NCI-H1417 treated with DMSO at 0.1 percent for 48 hours (cell line): Measurements from ENCODE around the gene GPR31.

Experiments used
- DNase-seq: peaks from one replicate; lab custom pipeline; 2025; lab: John Stamatoyannopoulos, UW

Gene GPR31

GRCh38 chr6:167118839-167119238 lies 38.9 kb downstream of the GPR31 start:
- no peak for DNase-seq

- DNase-seq, result no peak
These were observed 39.8 kb downstream of the GPR31 start for GRCh38 chr6:167118006-167118405.

- no peak for DNase-seq
These were observed 40.9 kb downstream of the GPR31 start for GRCh38 chr6:167116838-167117228.

DNA sequence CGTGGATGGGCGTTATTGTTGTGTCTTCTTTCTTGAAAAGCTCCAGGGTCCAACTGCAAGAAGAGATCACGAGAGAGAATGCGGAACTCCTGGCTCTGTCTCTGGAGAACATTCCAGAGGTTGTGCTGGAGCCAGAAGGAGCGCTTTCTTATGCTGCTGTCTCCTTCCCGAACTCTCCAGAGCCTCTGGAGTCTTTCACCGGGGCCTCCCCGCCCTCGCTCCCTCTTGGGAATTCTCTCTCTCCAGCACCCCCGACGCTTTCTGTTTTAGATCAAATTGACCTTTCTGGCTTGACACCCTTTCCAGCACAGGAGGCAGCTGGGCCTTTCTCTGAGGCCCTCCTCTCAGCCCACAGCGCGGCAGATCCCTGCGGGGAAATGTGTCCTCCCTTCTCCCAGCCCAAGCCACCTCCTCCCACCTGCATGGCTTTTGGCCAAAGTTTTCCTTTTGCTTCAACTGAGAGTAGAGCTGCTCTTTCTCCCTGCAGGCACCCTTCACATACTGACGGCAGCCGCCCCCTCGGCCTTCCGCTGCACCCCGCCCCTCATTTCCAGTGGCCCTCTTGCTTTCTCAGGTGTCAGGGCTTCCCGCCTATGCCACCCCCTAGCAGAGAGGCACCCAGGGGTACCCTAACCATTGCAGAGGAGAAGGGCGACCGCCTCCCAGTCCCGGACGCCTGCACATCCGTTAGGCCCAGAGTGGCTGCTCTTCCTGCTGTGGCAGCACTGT lies 41.5 kb downstream of the GPR31 start:
- DNase-seq, result no peak

DNA sequence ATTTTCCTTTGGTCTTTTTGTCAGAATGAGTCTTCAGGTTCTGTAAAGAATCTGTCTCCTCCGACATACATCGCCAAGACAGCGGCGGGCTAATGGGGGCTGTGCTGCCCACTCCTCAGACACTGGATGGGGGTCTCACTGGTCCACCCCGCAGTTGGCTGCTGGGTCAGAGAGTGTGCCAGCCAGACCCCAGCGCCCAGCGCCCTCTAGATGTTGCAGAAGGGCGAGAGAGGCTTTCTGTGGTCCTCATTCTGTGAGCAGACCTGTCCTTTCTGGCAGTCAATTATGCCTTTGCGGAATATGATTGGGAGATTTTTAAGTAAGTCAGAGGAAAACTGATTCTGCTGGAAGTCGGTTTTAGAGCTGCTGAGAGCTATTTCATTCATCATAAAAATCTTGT lies 42.7 kb downstream of the GPR31 start:
- DNase-seq, result no peak

DNA sequence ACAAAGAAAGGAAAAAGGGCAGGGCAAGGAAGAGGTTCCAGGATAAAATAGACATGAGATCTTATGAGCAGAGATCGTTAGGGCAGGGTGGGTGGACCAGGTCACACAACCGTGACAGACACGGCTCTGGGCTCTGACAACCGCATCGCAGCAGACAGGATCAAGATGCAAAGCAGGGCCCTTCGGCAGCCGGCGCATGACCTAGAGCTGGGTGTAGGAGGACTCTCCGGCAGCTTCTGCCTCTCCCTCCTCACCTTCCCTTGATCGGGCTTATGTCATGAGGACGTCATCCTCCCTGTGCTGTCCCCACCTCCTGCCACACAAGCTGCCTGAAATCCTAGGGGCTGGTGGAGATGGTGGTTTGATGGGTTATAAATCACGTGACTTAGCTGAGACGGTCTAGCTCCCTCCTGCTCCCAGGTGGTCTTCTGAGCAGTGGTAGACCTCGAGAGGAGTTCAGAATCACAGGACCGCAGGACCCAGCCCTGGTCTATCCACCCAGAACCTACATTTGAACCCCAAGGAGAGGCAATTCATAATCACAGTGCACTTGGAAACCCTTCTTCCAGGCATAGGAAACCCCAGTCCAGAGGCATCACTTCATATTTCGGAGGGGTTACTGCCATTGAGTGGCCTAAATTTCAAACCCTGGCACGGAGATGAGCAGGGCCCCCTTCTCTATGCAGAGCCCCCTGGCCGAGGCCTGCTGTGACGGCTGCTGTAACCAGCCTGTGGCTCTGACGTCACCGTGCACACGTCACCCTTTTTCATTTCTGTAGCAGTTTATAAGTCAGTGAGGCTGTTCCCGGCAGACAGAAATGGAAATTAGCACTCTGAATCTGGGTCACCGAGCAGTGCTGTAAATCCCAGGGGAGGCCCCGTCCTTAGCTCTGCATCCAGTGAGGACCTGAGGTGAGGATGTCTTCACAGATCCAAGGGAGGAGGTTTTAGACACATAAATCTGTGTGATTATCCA lies 43.6 kb downstream of the GPR31 start:
- no peak for DNase-seq

- DNase-seq, result no peak
These were observed 44.6 kb downstream of the GPR31 start for GRCh38 chr6:167113047-167113754.

DNA sequence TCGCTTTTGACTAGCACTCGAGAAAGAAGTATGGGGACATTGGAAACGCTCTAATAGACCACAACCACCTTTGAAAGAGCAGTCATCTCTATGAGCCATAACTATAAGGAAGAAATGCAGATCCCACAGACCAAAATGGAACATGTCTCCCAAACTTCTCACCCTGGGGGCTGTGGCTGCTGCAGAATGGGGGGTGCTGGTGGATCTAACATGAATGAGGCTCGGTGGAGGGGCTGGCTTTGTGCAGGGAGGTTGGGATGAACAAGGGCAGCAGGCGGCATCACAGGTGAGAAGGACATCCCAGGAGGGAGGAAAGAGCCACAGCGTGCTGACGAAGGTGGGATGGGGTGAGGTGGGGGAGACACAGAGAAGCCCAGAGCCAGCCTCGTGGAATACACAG lies 45.4 kb downstream of the GPR31 start:
- no peak for DNase-seq

- no peak for DNase-seq
These were observed 46.2 kb downstream of the GPR31 start for GRCh38 chr6:167111597-167111996.

GRCh38 chr6:167109651-167110050 lies 48.1 kb downstream of the GPR31 start:
- DNase-seq, result no peak

DNA sequence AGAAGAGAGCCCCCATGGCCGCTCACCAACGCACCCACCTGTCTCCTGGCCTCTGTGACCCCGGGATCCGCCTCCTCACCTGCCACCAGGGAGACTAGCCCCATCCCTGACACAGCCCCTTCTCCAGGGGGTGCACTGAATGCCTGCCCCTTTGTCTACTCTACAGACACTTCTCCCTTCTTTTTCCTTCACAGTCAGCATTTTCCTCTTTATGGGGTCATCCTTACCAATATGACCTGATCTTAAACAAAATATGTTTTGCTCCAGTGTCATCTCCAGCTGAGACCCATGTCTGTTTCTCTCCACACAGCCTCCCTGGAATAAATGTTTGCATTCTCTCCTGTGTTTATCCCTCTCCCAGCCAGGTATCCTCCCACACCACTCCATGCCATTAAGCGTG lies 49.5 kb downstream of the GPR31 start:
- DNase-seq, result no peak

GRCh38 chr6:167107787-167108186 lies 50.0 kb downstream of the GPR31 start:
- DNase-seq, result no peak

- no peak for DNase-seq
These were observed 51.4 kb downstream of the GPR31 start for GRCh38 chr6:167106406-167106805.
